SW 1271 (cell line): ENCODE results near the gene PAX6.

Experiments used
- DNase-seq, 2 experiments: peaks; one replicate each; lab custom pipeline; 2025; lab: John Stamatoyannopoulos, UW

PAX6 gene

DNA sequence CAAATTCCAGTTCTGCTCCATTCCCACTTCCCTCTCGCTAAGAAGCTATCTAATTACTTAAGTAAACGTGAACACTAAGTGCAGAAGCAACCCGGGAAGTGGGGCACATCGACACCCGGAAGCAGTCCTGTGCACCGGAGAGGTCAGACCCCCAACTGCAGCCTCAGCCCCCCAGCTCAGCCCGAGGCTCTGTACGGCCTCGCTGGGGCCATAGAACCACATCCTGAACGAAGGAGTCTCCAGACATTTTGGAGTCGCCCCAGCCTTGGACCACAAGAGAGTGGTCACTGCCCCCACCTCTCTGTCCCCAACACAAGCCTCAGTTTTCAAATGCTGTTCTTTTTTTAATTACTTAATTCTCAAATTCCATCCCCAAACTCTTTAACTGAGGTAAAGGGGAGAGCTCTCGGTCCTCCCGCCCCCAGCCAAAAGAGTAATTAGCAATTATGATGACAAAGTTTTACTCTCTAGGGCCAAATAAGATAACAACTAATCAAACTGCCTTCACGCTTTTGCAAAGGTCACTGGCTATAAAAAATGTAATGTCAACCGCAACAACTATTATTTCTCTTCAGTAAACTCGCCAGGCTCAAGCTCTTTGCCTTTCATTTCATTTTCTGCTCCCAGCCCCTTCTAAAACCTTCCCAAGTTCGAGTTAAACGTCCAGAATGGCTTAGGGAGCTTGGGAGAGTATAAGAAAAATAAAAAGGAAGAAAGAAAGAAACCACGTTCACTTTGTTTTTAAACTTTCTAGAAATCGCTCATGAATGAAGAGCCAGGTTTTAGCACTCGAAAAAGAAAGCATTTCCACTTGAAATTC is 2.2 kb downstream of the PAX6 start:
- DNase-seq = no peak

DNA sequence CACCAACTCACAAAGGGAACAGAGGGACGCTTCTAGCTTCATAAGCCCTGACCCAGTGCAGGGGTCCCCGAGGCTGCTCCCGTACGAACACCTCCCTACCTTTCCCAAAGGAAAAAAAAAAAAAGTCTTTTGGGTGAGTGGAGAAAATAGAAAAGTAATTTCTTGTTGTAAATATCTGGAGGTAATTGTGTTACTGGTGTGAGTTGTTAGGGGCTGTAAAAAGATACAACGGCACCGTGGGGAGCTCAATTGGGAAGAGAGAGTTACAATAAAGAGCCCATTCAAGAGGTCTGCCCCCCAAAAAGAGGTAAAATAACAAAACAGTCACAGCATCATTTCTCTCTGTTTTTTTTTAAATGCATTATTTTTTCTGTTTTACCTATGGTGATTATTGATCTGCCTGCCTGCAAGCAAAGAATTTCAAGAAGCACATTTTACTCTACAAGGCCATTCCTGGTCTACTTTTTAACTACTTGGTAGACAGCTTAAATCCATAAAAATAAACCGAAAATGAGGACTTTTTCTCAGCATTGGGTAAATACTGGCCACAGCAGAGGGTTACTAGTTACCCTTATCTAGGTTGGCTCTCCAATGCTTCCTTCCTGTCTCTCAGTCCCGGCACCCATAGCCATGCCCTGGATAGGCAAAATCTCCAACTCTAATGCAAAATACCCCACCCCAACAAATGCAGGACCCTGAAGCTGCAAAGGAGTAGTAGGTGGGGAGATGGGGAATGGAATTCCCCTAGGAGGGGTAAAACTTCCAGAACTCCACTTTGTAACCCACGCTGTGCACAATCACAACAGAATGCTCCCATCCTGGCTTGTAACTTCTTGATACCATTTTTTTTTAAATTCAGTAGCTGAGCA is 3.1 kb downstream of the PAX6 start:
- no peak for DNase-seq

DNA sequence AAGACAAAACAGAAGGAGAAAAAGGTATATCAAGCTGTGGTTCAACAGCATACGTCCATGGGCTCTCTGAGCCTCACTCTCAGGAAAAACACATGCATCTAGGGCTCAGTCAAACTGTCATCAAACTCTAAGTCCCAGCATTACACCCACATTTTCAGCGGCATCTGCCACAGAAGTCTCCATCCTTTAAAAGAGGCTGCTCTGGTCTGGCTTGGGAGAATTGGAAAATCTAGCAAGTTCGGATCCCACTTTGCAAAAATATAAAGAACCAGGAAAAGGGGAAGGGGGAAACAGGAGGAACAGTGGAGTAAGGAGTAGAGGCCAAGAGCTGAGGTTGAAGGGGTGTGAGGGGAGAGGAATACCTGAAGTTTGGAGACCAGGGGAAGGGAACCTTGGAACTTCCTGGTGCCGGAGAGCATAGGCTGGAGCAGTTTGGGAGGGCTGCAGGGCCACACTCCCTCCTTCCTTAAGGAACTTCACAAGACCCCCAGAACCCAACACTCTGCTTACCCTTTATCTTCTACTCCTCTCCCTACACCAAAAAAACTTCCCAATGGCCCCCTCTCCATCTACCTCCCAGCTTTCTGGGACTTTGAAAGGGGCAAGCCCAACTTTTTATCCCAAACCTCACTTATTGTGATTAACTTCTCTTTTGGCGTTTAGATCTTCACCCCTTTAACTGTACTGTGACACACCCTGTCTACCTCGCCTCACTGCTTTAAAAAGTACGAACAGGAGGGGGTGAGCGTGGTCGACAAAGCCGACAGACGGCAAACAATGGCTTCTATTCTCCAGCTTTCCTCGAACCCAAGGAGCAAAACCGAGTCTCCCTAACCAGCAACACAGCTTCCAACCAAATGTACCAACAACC is 4.0 kb downstream of the PAX6 start:
- DNase-seq = no peak

DNA sequence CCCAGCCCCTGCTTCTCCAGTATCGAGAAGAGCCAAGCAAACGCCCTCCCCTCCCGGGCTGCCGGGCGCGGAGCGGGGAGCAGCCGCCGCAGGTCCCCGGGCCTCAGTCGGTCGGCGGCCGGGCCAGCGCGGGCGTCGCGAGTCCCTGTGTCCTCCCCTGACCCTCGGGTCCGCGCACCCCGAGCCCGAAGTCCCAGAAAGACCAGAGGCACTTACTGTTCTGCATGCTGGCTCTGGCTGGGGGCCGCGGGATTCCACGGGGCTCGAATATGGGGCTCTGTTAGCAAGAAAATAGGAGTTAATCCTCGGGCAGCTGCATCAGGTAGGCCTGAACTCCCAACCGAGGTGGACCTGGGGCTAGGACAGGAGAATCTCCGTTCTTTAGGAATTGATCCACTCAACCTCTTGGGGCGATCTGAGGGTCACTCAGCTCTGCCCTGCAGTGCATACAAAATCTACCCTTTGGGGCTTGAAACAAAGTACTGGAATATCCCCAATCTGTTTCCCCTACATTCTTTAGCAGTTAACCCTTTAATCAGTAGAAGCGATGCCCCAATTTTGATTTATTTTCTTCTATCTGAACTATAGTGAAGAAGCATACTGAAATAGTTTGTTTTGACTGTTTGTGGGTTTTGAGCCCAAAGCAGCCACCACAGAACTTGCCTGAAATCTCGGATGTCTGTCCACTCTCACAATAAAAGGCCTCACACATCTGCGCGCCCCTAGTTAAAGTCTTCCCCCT is 4.8 kb downstream of the PAX6 start:
- DNase-seq = no peak

DNA sequence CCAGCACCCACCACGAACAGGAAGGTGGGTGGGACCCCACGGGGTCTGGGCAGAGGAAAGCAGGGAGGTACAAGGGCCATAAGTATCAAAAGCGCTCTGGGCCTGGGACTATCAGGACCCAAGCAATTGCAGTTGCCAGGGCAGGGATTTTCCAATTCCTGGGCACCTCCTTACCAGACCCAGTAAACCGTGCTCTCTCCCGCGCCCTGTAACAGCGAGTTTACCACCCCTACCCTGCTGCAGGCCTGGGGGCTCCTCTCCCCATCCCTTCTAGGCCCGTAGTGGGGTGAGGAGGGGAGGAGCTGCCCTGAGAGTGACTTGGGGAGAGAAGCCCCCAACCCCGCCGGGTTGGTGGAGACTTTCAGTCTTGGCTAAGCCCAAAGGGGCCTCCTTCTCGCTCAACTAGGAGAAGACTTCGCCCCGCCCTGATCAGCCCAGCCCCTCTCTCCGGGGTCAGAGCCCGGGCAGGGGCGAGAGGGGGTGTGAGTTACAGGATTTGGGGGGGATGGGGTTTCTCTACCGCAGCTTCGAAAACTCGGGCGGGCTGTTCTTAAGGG is 5.4 kb downstream of the PAX6 start:
- no peak for DNase-seq

DNA sequence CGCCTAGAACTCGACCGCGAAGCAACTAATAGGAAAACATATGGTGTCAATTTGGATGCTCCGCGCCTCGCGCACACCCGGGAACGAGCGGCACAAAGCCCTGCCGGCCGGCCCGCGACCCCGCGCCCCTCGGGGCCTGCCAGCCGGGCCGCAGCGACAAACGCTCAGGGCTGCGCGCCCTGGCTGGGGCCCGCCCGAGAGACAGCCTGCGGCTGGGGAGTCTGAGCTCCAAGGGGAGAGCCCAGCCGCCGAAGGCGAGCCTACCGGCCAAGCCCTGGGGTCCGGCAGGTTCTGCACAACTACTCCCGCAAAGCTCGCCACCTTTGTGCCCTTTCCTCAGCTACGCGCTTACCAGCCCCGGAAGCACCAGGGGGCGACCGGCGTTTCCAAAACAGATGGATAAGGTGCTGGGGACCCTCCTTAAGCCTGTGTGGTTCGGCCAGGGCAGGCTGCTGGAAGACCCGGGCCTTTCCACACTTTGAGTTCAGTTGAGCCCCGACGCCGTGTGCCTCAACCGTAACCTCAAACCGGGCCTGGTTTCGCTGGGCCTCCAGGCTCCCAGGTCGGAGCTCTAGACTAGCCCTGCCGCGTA is 6.0 kb downstream of the PAX6 start:
- DNase-seq = no peak

DNA sequence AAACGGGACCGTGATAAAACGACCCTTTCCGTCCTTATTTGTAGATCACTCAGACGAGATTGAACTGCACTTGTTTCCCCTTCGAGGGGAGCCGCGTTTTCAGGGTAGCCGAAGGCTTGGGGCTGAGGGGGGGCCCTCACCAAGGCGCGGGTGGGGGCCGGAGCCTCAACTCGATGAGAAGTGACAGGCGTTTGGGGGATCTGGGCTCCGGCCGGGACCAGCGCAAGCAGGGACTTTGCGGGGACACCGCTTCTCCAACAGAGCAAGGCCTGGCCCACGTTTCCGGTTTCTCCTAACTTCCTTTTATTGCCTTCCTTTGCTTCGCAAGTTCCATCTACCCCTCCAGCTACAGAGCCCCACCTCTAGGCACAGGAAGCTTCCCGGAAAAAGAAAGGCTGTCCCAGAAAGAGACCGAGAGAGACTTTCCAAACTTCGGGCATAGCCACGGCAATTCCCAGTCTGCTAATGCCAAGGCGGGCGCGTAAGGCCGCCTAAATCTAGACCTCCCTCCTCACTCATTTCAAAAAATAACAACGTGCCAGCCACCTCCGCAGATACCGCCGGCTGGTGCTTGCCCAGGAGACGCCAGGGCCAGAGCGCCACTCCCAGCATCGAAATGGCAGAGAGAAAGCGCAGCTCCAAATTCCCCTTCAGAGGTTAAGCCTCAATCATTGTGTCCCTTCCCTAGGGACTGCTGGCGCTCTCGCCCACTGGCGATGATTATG is 6.6 kb downstream of the PAX6 start:
- DNase-seq = no peak

DNA sequence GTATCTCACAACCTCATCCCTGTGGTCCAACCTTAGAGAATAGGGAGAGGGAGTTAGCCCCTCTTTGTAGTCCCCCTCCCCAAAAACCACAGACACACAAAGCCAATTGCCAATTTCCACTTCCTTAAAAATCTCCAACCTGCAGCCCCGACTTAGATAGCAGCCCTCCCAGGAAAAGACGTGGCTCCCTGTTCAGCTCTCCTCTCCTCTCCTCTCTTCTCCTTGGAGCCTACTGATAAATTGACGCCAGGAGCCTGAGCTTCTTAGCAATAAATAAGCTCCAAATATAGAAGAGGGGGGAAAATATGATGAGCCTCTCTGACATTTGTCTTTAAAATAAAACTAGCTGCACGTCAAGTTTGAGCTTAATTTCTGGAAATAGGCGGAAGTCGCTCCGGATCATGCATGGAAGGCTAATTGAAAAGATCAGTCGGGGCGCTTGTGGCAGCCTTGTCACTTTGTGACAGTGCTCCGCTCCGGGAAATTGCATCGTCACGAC is 7.3 kb downstream of the PAX6 start:
- no peak for DNase-seq

DNA sequence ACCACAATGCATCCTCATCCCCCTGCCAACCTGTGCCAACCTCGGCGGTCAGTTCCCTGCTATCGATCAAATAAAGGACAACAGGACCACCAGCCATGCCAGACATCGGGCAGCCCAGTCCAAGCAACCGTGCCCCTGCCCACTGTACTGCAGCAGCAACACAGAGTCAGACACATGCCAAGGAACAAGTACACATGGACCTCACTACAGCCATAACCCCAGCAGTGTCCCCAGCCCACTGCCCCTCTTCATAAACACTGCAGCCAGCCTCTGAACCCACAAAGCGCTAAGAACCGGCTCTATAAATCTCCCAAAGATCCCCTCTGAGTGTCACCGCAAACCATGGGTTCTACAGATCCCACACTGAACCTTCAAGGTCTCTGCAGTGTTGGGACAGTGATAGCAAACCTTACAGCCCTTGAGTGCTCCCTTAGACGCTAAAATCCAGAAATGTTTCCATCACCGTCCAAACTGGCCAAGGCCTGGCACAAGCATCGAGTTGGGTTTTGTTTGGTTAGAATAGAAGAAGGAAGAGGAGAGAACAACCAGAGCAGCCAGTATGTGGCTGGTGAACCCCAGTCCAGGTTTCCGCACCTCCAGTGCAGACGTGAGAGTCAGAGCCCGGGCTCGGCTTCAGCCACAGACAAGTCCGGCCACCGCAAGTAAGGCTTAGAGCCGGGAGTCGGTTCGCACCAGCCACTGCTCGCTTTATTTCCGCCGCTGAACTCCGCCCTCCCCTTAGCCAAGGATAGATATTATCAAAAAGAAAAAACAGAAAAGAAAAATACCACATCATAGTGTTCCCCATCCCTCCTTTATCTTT is 7.9 kb downstream of the PAX6 start:
- DNase-seq = no peak

DNA sequence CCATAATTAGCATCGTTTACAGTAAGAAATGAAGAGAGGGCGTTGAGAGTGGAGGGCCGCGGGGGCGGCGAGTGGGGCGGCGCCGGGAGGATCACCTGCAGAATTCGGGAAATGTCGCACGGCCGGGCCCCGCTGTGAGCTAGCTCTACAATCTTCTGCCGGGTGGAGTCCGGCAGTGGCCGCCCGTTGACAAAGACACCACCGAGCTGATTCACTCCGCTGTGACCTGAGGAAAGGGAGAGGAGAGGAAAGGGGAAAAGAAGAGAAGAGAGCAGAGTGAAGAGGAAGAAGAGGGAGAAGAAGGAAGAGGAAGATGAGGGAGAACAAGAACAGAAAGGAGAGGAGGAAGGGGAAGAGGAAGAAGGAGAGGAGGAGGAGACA is 8.5 kb downstream of the PAX6 start:
- no peak for DNase-seq

DNA sequence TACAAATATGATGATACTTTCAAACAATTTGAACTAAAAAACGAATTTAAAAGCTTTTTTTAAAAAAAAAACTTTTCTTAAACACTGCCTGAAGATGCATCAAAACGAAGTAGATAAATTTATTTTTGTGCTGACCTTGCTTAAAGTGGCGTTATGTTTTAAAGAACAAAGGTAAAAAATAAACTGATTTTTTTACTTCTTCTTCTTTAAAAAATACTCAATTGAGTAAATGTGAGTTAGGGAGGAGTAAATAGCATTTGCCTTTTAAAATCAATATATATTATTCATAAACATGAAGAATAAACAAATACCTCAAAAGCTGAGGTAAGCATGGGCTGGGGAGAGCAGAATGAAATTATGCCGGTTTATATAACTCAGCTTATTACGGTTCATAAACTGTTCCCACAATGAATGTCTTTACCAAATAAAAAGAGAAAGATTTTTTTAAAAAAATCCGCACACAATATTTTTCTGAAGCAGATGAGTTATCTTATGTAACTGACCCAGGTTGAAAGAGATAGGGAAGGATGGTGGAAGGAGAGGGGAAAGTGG is 9.0 kb downstream of the PAX6 start:
- no peak for DNase-seq

DNA sequence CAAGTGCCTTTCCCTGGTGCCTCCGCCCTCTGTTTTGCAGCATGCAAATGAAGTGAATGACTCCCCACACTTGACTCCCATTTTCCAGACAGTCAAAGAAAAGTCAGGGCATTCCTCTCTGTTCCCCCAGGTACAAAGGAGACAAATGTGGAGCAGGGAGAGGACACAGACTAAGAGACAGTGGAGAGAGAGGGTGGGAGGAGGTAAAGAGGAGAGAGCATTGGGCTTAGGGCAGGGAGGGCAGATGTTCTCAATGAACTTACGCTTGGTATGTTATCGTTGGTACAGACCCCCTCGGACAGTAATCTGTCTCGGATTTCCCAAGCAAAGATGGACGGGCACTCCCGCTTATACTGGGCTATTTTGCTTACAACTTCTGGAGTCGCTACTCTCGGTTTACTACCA is 9.8 kb downstream of the PAX6 start:
- DNase-seq = no peak

DNA sequence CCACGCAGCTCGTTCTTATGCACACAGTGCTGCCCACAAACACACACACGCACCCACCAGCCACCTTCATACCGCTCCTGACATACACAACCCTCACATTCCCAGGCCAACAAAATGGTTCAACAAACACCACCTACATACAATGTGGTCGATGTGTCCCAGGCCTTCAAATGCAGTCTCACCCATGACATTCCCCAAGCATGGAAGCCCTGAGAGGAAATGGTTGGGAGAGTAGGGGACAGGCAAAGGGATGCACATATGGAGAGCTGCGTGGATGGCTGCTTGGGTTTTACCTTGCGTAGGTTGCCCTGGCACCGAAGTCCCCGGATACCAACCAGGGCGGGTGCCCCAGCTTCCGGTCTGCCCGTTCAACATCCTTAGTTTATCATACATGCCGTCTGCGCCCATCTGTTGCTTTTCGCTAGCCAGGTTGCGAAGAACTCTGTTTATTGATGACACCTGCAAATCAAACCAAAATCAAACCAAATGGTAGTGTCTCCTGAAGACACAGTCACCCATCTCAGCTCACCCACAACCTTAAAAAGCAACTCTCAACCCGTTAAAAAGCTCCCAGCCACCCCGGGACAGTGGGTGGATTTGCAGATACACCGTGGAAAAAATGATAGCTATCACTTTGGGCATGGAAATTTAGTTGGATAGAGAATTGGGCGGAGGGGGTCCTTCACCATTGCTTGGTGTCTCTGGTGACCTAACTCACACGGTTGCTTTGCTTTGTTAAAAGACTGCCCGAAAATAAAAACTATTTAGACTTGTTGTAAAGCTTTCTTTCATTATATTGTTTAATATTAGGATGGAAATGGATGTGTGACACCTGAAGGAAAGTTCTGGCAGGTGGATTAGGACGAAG is 10.5 kb downstream of the PAX6 start:
- DNase-seq = no peak

DNA sequence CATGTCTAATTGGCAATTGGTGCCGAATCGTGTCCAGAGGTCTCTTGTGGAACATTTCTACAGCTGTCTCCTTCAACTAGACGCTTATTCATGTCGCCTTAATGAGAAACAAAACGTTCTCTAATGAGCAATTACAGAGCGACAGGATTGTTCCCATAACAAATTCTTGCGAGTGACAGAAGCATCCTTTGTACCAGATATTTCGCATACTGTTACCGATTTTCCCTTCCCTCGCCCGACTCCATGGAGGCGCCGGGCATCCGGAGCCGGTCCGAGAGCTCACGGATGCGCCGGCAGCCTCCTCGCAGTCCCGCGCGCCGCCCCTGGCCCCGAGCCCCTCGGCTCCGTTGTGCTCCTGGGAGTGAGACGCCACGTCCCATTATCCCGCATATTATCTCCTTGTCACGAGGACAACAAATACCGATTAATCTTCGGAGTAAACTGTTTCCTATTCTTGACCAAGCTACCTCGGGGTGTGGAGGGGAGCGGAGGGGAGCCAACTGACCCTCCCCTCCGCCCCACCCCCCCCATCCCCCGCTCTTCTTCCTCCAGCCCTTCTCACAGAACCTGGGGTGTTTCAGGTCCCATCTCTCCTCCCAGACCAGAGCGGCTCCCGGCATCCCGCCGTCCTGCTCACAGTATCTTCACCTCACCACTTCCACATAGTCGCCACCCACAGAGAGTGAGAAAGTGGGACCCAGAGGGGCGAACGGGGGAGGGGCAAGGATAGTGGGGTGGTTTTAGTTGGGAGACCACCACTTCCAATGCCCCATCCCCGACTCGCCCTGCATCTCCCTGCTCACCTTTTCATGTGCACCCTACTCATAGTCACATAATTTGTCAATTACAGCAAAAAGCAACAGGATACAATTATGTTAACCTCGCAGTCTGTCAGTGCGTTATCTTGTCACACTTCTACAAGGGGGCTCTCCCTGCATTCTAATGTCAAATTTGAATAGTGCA is 11.4 kb downstream of the PAX6 start:
- DNase-seq = no peak

DNA sequence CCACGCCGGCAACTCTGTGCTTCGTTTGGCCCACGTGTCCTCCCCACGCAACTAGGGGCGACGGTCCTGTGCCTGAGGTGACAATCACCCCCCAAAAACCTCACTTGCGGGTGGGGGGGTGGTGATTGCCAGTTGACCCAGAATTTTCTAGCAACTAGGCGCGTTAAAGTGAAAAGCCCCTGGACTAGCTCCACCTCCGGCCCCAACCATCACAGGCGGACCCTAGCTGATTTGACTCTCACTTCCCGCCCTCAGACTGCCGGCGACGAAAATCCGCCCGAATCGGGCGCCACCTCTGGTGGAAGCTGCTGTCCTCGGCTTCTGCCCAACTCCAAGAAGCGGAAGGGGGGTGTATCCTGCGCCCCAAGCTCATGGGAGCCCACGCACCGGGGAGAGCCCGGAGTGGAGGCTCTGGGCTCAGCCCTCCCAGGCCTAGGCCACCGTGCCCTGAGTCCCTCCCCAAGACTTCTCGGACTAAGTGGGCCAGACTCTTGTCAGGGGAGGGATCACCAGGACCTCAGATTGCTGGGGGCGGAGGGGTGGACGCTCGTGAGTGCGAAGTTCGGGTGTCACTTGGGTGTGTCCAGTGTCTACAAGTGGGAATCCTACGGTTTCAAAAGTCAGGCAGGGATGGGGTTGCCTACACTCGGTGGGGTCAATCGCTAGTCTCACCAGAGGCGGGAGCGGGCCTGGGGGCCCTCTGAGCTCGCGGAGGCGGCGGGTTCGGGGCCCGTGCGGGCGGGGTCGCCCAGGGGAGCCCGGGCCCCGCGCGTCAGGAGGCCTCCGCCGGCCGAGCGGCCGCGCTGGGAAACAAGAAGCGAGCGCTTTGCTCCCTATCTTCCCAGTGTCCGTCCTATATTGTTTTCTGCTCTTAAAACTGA is 12.3 kb downstream of the PAX6 start:
- no peak for DNase-seq
